Activated CD4-positive, alpha-beta T cell treated with anti-CD3 and anti-CD28 coated beads, Interleukin-2, Interleukin-4, amounts not matched to agents 100 ng/mL and 50 ng/mL, durations not matched to agents 16 hours and 8 hours (primary cell): ENCODE measurements around the gene JCHAIN.

Experiments used
- DNase-seq: peaks from one replicate; pipeline ENCODE4 v3.0.0-alpha.2; 2020; ENCODE audit warnings: low spot score

Gene JCHAIN

GRCh38 chr4:70640192-70640591 lies 26.1 kb downstream of the JCHAIN start:
- DNase-seq: peak; percentile 26

GRCh38 chr4:70637239-70637913 lies 28.9 kb downstream of the JCHAIN start:
- no peak for DNase-seq

- DNase-seq: no peak
These were observed 31.8 kb downstream of the JCHAIN start for GRCh38 chr4:70634482-70634881.

GRCh38 chr4:70632028-70632427 lies 34.3 kb downstream of the JCHAIN start:
- no peak for DNase-seq

GRCh38 chr4:70630162-70630561 lies 36.1 kb downstream of the JCHAIN start:
- no peak for DNase-seq

- peak; percentile 14 for DNase-seq
These were observed 36.7 kb downstream of the JCHAIN start for GRCh38 chr4:70629469-70630090.

GRCh38 chr4:70628444-70628843 lies 37.9 kb downstream of the JCHAIN start, which contains the start of gene ENAM:
Gene ENAM (plus strand): TSS chr4:70628744. CDS start chr4:70629501, 757 bp downstream.
- DNase-seq: no peak

- no peak for DNase-seq
These were observed 38.7 kb downstream of the JCHAIN start for GRCh38 chr4:70627620-70628019.

- DNase-seq: no peak
These were observed 42.0 kb downstream of the JCHAIN start for GRCh38 chr4:70624226-70624793.

GRCh38 chr4:70623323-70623722 lies 43.0 kb downstream of the JCHAIN start:
- no peak for DNase-seq

- DNase-seq: no peak
These were observed 46.5 kb downstream of the JCHAIN start for GRCh38 chr4:70619778-70620177.

GRCh38 chr4:70619288-70619687 lies 47.0 kb downstream of the JCHAIN start:
- no peak for DNase-seq

GRCh38 chr4:70614184-70614555 lies 52.1 kb downstream of the JCHAIN start:
- DNase-seq: no peak

- no peak for DNase-seq
These were observed 52.8 kb downstream of the JCHAIN start for GRCh38 chr4:70613306-70614183.

GRCh38 chr4:70608324-70608723 lies 58.0 kb downstream of the JCHAIN start:
- DNase-seq: no peak

GRCh38 chr4:70607334-70607853 lies 58.9 kb downstream of the JCHAIN start:
- DNase-seq: no peak

- no peak for DNase-seq
These were observed 59.8 kb downstream of the JCHAIN start for GRCh38 chr4:70606459-70606858.
